ENCODE results near the gene UGT1A8. TPM values are rescaled to one million over a fixed set of nuclear protein-coding genes. Genes with fewer than 3 reads are reported as not detected.

Gene UGT1A8
- total and polyA plus RNA-seq, 2 experiments from 2014 or later = 0.45 TPM; not detected in 1

DNA sequence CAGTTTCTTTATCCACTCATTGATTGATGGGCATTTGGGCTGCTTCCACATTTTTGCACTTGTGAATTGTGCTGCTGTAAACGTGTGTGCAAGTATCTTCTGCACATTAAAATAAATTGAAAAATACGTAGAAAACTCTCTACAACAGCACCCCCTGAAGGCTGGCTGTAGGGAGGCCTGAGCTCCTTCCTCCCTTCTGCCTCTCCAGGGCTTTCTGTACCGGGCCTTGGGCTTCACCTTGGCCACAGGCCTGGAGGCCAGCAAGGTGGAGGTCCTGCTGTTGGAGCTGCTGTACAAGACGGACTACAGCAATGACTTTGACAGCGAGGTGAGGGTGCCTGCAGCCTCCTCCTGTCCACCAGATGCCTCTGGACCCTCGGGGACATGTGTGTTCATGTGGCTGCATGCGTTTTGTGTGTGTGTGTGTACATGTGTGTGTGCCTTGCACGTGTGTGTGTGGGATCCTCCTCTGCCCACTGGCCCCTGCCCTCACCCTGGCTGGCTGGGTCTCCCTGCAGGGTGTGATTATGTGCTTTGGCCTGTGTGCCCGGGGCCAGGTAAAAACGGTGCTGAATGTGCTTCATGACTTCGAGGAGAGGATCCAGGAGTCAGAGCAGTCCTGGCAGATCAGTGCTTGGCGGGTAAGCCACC, 189.9 kb downstream of the UGT1A8 start:
- DNase-seq (ENCODE audit: low spot score) (no peak), ATAC-seq (no peak)
- no peak for TF ChIP-seq POLR2AphosphoS5 (IDR thresholded peaks at IDR 0.05; ENCODE audit: low read depth)
- peak; percentile 17 to 18; a peak in 1 of 4 replicates for TF ChIP-seq CTCF (conservative IDR thresholded peaks at IDR 0.05; ENCODE audit: low read depth in 2 of 2)
- Histone ChIP-seq H3K27ac (ENCODE audit: low read depth) (no peak overlapping the region), H3K27me3 (ENCODE audit: insufficient read depth) (no peaks in the 10 kb centered on the region), H3F3A (replicated peaks; ENCODE audit: low read depth) (no peaks in the 10 kb centered on the region), H3K9me2 (ENCODE audit: insufficient read depth) (no peaks in the 10 kb centered on the region; the same call in none of the 2 replicates), H3K4me3 (no peak overlapping the region), H3K4me1 (ENCODE audit: insufficient read depth) (no peaks in the 10 kb centered on the region), H3K79me2 (replicated peaks; ENCODE audit: insufficient read depth) (no peaks in the 10 kb centered on the region), H3K4me2 (no peak overlapping the region), H4K20me1 (replicated peaks; ENCODE audit: insufficient read depth) (no peaks in the 10 kb centered on the region), H3K36me3 (ENCODE audit: insufficient read depth) (no peaks in the 10 kb centered on the region), H2AFZ (no peak overlapping the region)
- peaks cover 2% of the 10 kb centered on the region for H3K27me3 Mint-ChIP-seq (ENCODE audit: insufficient read depth, low read depth, poor library complexity)
- no peaks in the 10 kb centered on the region for H3K4me1 Mint-ChIP-seq
- H3K27ac Mint-ChIP-seq = no peak overlapping the region
- no peaks in the 10 kb centered on the region for H3K36me3 Mint-ChIP-seq (ENCODE audit: low read depth)
- no peak overlapping the region for H3K4me3 Mint-ChIP-seq
- peaks cover 11% of the 10 kb centered on the region; the same call in 2 of the 3 replicates for H3K9me3 Mint-ChIP-seq

DNA sequence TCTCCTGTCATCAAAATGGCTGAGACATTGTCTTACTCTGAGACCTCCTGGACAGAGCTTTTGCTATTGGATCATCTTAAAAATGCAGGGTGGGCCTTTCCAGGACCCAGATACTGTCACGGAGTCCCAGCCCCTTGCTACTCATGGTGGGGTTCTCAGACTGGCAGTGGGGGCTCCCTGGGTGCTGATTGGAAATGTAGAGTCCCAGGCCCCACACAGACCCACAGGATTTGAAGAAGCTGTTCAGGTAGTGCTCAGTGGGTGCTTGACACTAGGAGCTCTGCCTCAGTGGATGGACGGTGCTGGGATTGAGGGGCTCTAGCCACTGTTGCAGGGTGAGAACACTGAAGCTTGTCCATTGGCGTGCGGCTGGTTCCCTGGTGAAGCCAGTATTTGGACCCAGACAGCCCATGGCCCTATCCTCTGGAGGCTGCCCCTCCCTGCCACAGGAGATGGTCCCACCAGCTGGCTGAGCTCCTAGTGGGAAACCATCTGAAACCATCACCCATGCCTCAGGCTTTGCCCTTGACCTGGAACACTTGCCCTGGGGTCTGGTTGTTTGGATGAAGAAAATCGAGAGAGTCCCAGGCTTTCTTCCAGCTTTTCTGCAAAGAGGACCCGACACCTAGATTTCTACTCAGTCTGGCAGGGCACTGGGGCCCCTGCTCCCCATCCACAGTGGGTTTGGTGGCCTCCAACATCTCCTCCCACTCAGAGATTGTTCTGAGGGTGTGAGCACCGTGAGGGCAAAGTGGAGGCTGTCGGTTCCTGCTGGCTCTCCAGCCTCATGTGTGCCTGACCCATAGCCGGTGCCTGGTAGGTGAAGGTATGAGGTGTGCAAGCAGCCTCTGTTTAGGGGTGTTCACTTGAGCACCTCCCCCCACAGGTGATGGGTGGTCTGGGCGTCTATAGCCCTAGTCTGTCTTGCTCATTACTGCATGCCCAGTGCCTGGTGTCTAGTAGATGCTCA, 190.8 kb downstream of the UGT1A8 start:
- peaks cover 2% of the 10 kb centered on the region for H3K27me3 Mint-ChIP-seq (ENCODE audit: insufficient read depth, low read depth, poor library complexity)
- no peak for ATAC-seq
- no peaks in the 10 kb centered on the region for H3K36me3 Mint-ChIP-seq (ENCODE audit: low read depth)
- H3K4me1 Mint-ChIP-seq = no peaks in the 10 kb centered on the region
- Histone ChIP-seq H3F3A (replicated peaks; ENCODE audit: low read depth) (no peaks in the 10 kb centered on the region), H3K27ac (ENCODE audit: low read depth) (no peak overlapping the region), H3K36me3 (ENCODE audit: insufficient read depth) (no peaks in the 10 kb centered on the region), H4K20me1 (replicated peaks; ENCODE audit: insufficient read depth) (no peaks in the 10 kb centered on the region), H3K27me3 (ENCODE audit: insufficient read depth) (no peaks in the 10 kb centered on the region), H2AFZ (no peak overlapping the region), H3K9me2 (ENCODE audit: insufficient read depth) (no peaks in the 10 kb centered on the region; the same call in none of the 2 replicates), H3K4me1 (ENCODE audit: insufficient read depth) (no peaks in the 10 kb centered on the region), H3K79me2 (replicated peaks; ENCODE audit: insufficient read depth) (no peaks in the 10 kb centered on the region), H3K4me2 (no peak overlapping the region), H3K4me3 (no peak overlapping the region)
- no peak overlapping the region for H3K27ac Mint-ChIP-seq
- DNase-seq (ENCODE audit: low spot score) = no peak
- H3K9me3 Mint-ChIP-seq = peaks cover 5% of the 10 kb centered on the region; the same call in 2 of the 3 replicates
- no peak overlapping the region for H3K4me3 Mint-ChIP-seq
- TF ChIP-seq REST (IDR thresholded peaks at IDR 0.05; ENCODE audit: unreplicated experiment) = no peak
- TF ChIP-seq ZNF331 (CRISPR knock-in tag; IDR thresholded peaks at IDR 0.05; ENCODE audit: low read depth) = no peak
- TF ChIP-seq EZH2phosphoT487 (IDR thresholded peaks at IDR 0.05; ENCODE audit: unreplicated experiment) = no peak
- no peak for TF ChIP-seq NANOG (IDR thresholded peaks at IDR 0.05; ENCODE audit: borderline replicate concordance)
- TF ChIP-seq CTCF (conservative IDR thresholded peaks at IDR 0.05; ENCODE audit: low read depth in 2 of 2) = no peak
- TF ChIP-seq EZH2 (IDR thresholded peaks at IDR 0.05; ENCODE audit: low read depth, unreplicated experiment) = no peak
